Activated T-helper 1 cell treated with anti-CD3 and anti-CD28 coated beads, Interleukin-12 subunit alpha, Interleukin-12 subunit beta, Interleukin-2, Interleukin-4 antibody, amounts not matched to agents 30 ng/mL and 10 ng/mL and 1 ng/mL, durations not matched to agents 14 hours and 24 hours and 36 hours (primary cell): Measurements from ENCODE around the gene GPLD1. TPM values are rescaled to one million over a fixed set of nuclear protein-coding genes. Genes with fewer than 3 reads are reported as not detected.
"Not testable (repeated sequence)": the region's sequence is repeated elsewhere in the genome, so short reads cannot be mapped to it uniquely, and the experiment has no call there.

ENCODE experiments used
- DNase-seq: peaks from one replicate; pipeline ENCODE4 v3.0.0; 2021; ENCODE audit warnings: low spot score
- H3K27ac Mint-ChIP-seq: one replicate; pipeline ENCODE4 v1.8.0; 2021; ENCODE audit warnings: mild to moderate bottlenecking, mixed read lengths
- H3K27me3 Mint-ChIP-seq: one replicate; pipeline ENCODE4 v1.8.0; 2022; ENCODE audit warnings: mild to moderate bottlenecking, moderate library complexity, mixed read lengths; ENCODE audit not compliant: insufficient read depth
- H3K36me3 Mint-ChIP-seq: one replicate; pipeline ENCODE4 v1.8.0; 2021; ENCODE audit warnings: low read depth, mixed read lengths
- H3K4me1 Mint-ChIP-seq: one replicate; pipeline ENCODE4 v1.8.0; 2021; ENCODE audit warnings: low read depth, mixed read lengths
- H3K4me3 Mint-ChIP-seq: one replicate; pipeline ENCODE4 v1.8.0; 2021; ENCODE audit warnings: mild to moderate bottlenecking, moderate library complexity, mixed read lengths
- H3K9me3 Mint-ChIP-seq: one replicate; pipeline ENCODE4 v1.8.0; 2021; ENCODE audit warnings: mixed read lengths
- intact Hi-C: fragments of 100-400 bp; cut with micrococcal nuclease; formaldehyde crosslinking; loops from one replicate; pipeline ENCODE4 v1.15.1; 2024
- total RNA-seq: library from RNA; stranded (reverse); gene quantifications from 2 replicates; pipeline ENCODE4 v1.2.3, GENCODE V29; 2022

The GPLD1 gene
- total RNA-seq, 1 donor from 2014 or later: 0.39 TPM

GRCh38 chr6:24513602-24514001 lies 24.2 kb upstream of the GPLD1 start:
- no peak overlapping the region for H3K27ac Mint-ChIP-seq
- peaks cover 13% of the 10 kb centered on the region for H3K4me1 Mint-ChIP-seq
- intact Hi-C loops: no loop called here
- H3K27me3 Mint-ChIP-seq: no peaks in the 10 kb centered on the region
- no peak overlapping the region for H3K4me3 Mint-ChIP-seq
- peaks cover 1% of the 10 kb centered on the region for H3K36me3 Mint-ChIP-seq
- DNase-seq: no peak
- H3K9me3 Mint-ChIP-seq: no peaks in the 10 kb centered on the region

- H3K4me1 Mint-ChIP-seq, H3K27me3 Mint-ChIP-seq, H3K4me3 Mint-ChIP-seq, intact Hi-C loops, DNase-seq, H3K36me3 Mint-ChIP-seq, H3K9me3 Mint-ChIP-seq, H3K27ac Mint-ChIP-seq: not testable (repeated sequence)
These were observed 22.6 kb upstream of the GPLD1 start for GRCh38 chr6:24511976-24512375.

- Mint-ChIP-seq H3K4me3 (no peak overlapping the region), H3K4me1 (no peaks in the 10 kb centered on the region), H3K9me3 (no peaks in the 10 kb centered on the region), H3K36me3 (peaks cover 1% of the 10 kb centered on the region), H3K27me3 (no peaks in the 10 kb centered on the region), H3K27ac (no peak overlapping the region)
- no peak for DNase-seq
- intact Hi-C loops: no loop called here
These were observed 17.6 kb upstream of the GPLD1 start for GRCh38 chr6:24506814-24507520.

- DNase-seq: no peak
- Mint-ChIP-seq H3K4me1 (no peaks in the 10 kb centered on the region), H3K27ac (no peak overlapping the region), H3K27me3 (no peaks in the 10 kb centered on the region), H3K36me3 (peaks cover 1% of the 10 kb centered on the region), H3K4me3 (no peak overlapping the region), H3K9me3 (no peaks in the 10 kb centered on the region)
- intact Hi-C loops: no loop called here
These were observed 15.5 kb upstream of the GPLD1 start for GRCh38 chr6:24504649-24505586.

- Mint-ChIP-seq H3K4me3 (no peak overlapping the region), H3K27ac (no peak overlapping the region), H3K36me3 (peaks cover 1% of the 10 kb centered on the region), H3K9me3 (no peaks in the 10 kb centered on the region), H3K4me1 (no peaks in the 10 kb centered on the region), H3K27me3 (no peaks in the 10 kb centered on the region)
- DNase-seq: no peak
- intact Hi-C loops: no loop called here
These were observed 14.9 kb upstream of the GPLD1 start for GRCh38 chr6:24504287-24504648.

- intact Hi-C loops: no loop called here
- Mint-ChIP-seq H3K36me3 (no peaks in the 10 kb centered on the region), H3K9me3 (peaks cover 5% of the 10 kb centered on the region), H3K4me3 (no peak overlapping the region), H3K4me1 (no peaks in the 10 kb centered on the region), H3K27me3 (no peaks in the 10 kb centered on the region), H3K27ac (no peak overlapping the region)
- no peak for DNase-seq
These were observed 12.5 kb upstream of the GPLD1 start for GRCh38 chr6:24501914-24502313.

GRCh38 chr6:24501374-24501773 lies 12.0 kb upstream of the GPLD1 start:
- no peak for DNase-seq
- peaks cover 3% of the 10 kb centered on the region for H3K36me3 Mint-ChIP-seq
- no peaks in the 10 kb centered on the region for H3K27me3 Mint-ChIP-seq
- H3K4me3 Mint-ChIP-seq: no peak overlapping the region
- H3K27ac Mint-ChIP-seq: no peak overlapping the region
- no peaks in the 10 kb centered on the region for H3K4me1 Mint-ChIP-seq
- intact Hi-C loops: no loop called here
- H3K9me3 Mint-ChIP-seq: peaks cover 5% of the 10 kb centered on the region

GRCh38 chr6:24500683-24501082 lies 11.3 kb upstream of the GPLD1 start:
- peaks cover 4% of the 10 kb centered on the region for H3K36me3 Mint-ChIP-seq
- H3K4me1 Mint-ChIP-seq: peaks cover 5% of the 10 kb centered on the region
- no peak for DNase-seq
- H3K27ac Mint-ChIP-seq: no peak overlapping the region
- no peak overlapping the region for H3K4me3 Mint-ChIP-seq
- H3K27me3 Mint-ChIP-seq: no peaks in the 10 kb centered on the region
- intact Hi-C loops: no loop called here
- H3K9me3 Mint-ChIP-seq: peaks cover 5% of the 10 kb centered on the region

GRCh38 chr6:24497254-24497970 lies 8.0 kb upstream of the GPLD1 start:
- H3K4me1 Mint-ChIP-seq: peaks cover 21% of the 10 kb centered on the region
- no peak for DNase-seq
- no peak overlapping the region for H3K4me3 Mint-ChIP-seq
- H3K27me3 Mint-ChIP-seq: peaks cover 2% of the 10 kb centered on the region
- peaks cover 6% of the 10 kb centered on the region for H3K36me3 Mint-ChIP-seq
- intact Hi-C loops: loop anchor here (5.0 to 10.0 kb wide), 2 partner anchors 197 to 280 kb away; no protein-coding TSS in a partner anchor
- no peak overlapping the region for H3K27ac Mint-ChIP-seq
- peaks cover 5% of the 10 kb centered on the region for H3K9me3 Mint-ChIP-seq

GRCh38 chr6:24494821-24495795 lies 5.7 kb upstream of the GPLD1 start, which contains the start of gene ALDH5A1:
ALDH5A1 (plus strand) TSS chr6:24494969; CDS start chr6:24494997, 28 bp downstream.
- peaks cover 2% of the 10 kb centered on the region for H3K27me3 Mint-ChIP-seq
- intact Hi-C loops: loop anchor here (2.0 to 10.0 kb wide), 5 partner anchors 26 to 282 kb away; partner anchors contain the start of genes ACOT13 and TDP2
- H3K4me1 Mint-ChIP-seq: peaks cover 21% of the 10 kb centered on the region
- peak within 1 kb of the TSS; percentile 87 for H3K4me3 Mint-ChIP-seq
- H3K27ac Mint-ChIP-seq: peak within 1 kb of the TSS; percentile 19
- peaks cover 6% of the 10 kb centered on the region for H3K36me3 Mint-ChIP-seq
- peak; percentile 65 for DNase-seq
- H3K9me3 Mint-ChIP-seq: peaks cover 5% of the 10 kb centered on the region

- Mint-ChIP-seq H3K27me3 (peaks cover 2% of the 10 kb centered on the region), H3K4me1 (peaks cover 21% of the 10 kb centered on the region), H3K4me3 (peak overlapping the region; percentile 87), H3K36me3 (peaks cover 6% of the 10 kb centered on the region), H3K27ac (peak overlapping the region; percentile 0), H3K9me3 (peaks cover 5% of the 10 kb centered on the region)
- no peak for DNase-seq
- intact Hi-C loops: loop anchor here (2.0 to 10.0 kb wide), 4 partner anchors 27 to 201 kb away; partner anchors contain the start of genes ACOT13 and TDP2
These were observed 4.8 kb upstream of the GPLD1 start for GRCh38 chr6:24493945-24494820.
